Measurements from ENCODE around the gene CDO1.

The CDO1 gene

DNA sequence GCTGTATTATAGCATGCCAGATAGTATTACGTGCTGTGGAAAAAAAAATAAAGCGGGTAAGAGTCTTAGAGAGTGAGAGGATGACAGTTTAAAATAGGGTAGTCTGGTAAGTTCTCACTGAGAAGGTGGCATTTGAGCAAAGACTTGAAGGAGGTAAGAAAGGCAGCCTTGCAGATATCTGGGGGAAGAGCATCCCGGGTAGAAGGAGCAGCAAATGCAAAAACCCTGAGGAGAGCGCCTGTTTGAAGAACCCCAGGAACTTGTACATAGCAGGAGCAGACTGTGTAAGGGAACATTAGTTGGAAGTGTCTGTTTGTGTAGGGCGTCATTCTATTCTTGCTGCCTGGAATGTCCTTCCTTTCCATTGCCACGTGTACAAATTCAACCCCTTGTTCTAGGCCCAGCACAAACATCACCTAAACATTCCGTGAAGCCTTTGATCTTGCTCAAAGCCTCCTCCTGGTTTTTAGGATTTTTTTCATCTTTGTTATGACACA, 27.9 kb upstream of the CDO1 start:
- H3K4me3 ChIP-seq (replicated peaks; ENCODE audit: insufficient read depth, low read length): peak overlapping the region; percentile 10; the same call in 1 of the 2 replicates

DNA sequence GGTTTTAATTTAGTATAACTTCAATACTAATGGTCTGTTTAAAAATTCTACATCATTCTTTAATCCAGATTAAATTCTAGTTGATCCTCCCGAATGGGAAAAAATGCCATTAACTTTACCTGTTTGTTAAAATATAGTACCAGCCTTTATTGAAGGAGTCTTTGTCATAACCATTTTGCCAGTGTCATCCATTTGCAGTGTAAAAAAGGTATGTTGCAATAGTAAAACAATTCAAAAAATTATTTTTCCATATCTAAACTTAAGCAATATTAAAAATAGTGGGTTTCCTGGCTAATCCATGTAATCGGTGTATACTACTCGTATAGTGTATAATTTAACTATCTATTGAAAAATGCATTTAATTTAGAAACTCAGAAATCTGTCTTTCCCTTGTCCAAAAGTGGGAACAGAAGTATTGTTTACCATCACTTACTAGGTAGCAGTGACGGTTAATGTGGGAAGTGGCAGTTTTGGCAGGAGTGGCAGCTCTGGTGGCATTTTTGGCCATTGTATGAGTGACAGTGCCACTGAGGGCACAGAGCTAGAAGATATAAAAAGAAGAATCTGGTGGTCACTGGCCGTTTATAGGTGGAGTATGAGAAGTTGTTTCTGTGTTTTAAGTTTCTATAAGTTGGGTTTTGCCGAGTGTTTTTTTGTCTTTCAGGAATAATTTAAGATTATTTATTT, 27.1 kb upstream of the CDO1 start:
- no peak for DNase-seq (ENCODE audit: low read depth in 1 of 2, low spot score in 1 of 2)
- peak overlapping the region; percentile 22 for H3K27ac ChIP-seq (replicated peaks)
- H3K4me3 ChIP-seq (replicated peaks; ENCODE audit: insufficient read depth, low read length): peak overlapping the region; percentile 71
- H3K27me3 ChIP-seq (ENCODE audit: insufficient read depth, poor library complexity, severe bottlenecking): no peaks in the 10 kb centered on the region
- TF ChIP-seq, protein P1, sequence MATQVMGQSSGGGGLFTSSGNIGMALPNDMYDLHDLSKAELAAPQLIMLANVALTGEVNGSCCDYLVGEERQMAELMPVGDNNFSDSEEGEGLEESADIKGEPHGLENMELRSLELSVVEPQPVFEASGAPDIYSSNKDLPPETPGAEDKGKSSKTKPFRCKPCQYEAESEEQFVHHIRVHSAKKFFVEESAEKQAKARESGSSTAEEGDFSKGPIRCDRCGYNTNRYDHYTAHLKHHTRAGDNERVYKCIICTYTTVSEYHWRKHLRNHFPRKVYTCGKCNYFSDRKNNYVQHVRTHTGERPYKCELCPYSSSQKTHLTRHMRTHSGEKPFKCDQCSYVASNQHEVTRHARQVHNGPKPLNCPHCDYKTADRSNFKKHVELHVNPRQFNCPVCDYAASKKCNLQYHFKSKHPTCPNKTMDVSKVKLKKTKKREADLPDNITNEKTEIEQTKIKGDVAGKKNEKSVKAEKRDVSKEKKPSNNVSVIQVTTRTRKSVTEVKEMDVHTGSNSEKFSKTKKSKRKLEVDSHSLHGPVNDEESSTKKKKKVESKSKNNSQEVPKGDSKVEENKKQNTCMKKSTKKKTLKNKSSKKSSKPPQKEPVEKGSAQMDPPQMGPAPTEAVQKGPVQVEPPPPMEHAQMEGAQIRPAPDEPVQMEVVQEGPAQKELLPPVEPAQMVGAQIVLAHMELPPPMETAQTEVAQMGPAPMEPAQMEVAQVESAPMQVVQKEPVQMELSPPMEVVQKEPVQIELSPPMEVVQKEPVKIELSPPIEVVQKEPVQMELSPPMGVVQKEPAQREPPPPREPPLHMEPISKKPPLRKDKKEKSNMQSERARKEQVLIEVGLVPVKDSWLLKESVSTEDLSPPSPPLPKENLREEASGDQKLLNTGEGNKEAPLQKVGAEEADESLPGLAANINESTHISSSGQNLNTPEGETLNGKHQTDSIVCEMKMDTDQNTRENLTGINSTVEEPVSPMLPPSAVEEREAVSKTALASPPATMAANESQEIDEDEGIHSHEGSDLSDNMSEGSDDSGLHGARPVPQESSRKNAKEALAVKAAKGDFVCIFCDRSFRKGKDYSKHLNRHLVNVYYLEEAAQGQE (IDR thresholded peaks at IDR 0.05; ENCODE audit: insufficient replicate concordance, low read depth): no peak

More for the DNA sequence above, 27.9 kb upstream of the CDO1 start:
- Histone ChIP-seq H3K27me3 (ENCODE audit: insufficient read depth, poor library complexity, severe bottlenecking) (no peaks in the 10 kb centered on the region), H3K27ac (replicated peaks) (peak overlapping the region; percentile 22)
- no peak for TF ChIP-seq POLR2AphosphoS5 (IDR thresholded peaks at IDR 0.05; ENCODE audit: low read depth)
- TF ChIP-seq GABPA (IDR thresholded peaks at IDR 0.05; ENCODE audit: low read depth): no peak
- no peak for TF ChIP-seq SPI1 (IDR thresholded peaks at IDR 0.05; ENCODE audit: borderline replicate concordance, low read depth)
- TF ChIP-seq, protein P2, sequence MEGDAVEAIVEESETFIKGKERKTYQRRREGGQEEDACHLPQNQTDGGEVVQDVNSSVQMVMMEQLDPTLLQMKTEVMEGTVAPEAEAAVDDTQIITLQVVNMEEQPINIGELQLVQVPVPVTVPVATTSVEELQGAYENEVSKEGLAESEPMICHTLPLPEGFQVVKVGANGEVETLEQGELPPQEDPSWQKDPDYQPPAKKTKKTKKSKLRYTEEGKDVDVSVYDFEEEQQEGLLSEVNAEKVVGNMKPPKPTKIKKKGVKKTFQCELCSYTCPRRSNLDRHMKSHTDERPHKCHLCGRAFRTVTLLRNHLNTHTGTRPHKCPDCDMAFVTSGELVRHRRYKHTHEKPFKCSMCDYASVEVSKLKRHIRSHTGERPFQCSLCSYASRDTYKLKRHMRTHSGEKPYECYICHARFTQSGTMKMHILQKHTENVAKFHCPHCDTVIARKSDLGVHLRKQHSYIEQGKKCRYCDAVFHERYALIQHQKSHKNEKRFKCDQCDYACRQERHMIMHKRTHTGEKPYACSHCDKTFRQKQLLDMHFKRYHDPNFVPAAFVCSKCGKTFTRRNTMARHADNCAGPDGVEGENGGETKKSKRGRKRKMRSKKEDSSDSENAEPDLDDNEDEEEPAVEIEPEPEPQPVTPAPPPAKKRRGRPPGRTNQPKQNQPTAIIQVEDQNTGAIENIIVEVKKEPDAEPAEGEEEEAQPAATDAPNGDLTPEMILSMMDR (IDR thresholded peaks at IDR 0.05; ENCODE audit: insufficient read depth, low read length): no peak
- TF ChIP-seq, protein P1 (IDR thresholded peaks at IDR 0.05; ENCODE audit: insufficient replicate concordance, low read depth): no peak
- no peak for DNase-seq (ENCODE audit: low read depth in 1 of 2, low spot score in 1 of 2)

DNA sequence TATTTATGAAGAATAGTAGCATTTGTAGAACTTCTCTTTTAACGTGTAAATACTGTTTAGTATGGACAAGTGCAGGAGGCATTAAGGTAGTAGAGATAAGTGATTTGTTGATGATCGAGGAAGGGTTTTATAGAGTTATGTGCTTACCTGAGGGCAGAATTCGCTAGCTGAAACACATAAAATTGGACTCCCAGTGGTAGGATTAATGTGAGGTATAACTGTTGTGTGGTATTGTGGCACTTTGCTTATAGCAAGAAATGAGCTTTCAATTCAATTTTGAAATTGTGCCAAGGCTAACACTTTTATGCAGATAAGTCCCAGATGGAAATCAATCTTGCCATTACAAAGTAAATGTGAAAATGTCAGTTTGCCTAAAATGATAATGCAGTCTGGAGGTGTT, 26.5 kb upstream of the CDO1 start:
- Histone ChIP-seq H3K4me3 (replicated peaks; ENCODE audit: insufficient read depth, low read length) (peak overlapping the region; percentile 71), H3K27me3 (ENCODE audit: insufficient read depth, poor library complexity, severe bottlenecking) (no peaks in the 10 kb centered on the region), H3K27ac (replicated peaks) (peak overlapping the region; percentile 98; the same call in 1 of the 2 replicates)
- no peak for DNase-seq (ENCODE audit: low read depth in 1 of 2, low spot score in 1 of 2)
- TF ChIP-seq, protein P1 (IDR thresholded peaks at IDR 0.05; ENCODE audit: insufficient replicate concordance, low read depth): no peak
- TF ChIP-seq, protein P2 (IDR thresholded peaks at IDR 0.05; ENCODE audit: insufficient read depth, low read length): no peak
- TF ChIP-seq GABPA (IDR thresholded peaks at IDR 0.05; ENCODE audit: low read depth) (no peak), POLR2AphosphoS5 (IDR thresholded peaks at IDR 0.05; ENCODE audit: low read depth) (no peak), SPI1 (IDR thresholded peaks at IDR 0.05; ENCODE audit: borderline replicate concordance, low read depth) (no peak)

Measured in HL-60 (cell line).